Keratinocyte (primary cell): ENCODE results near the gene TMEM163.

Source experiments
- EZH2 ChIP-seq: IDR thresholded peaks from one replicate; pipeline ENCODE4 v1.6.1; 2012; ENCODE audit warnings: inconsistent platforms, mild to moderate bottlenecking, low read length, moderate library complexity
- TF ChIP-seq, protein P1 (sequence below), 3 experiments: IDR thresholded peaks in 1 of 3; conservative IDR thresholded peaks in 1 of 3; optimal IDR thresholded peaks in 1 of 3; 2 replicates in 2 of 3; 3 replicates in 1 of 3; pipeline versions ENCODE3 to v1.5.1; 2011; ENCODE audit warnings: low read length in 3 of 3, mild to moderate bottlenecking in 3 of 3, moderate library complexity in 2 of 3, control low read depth in 1 of 3, inconsistent platforms in 1 of 3; ENCODE audit not compliant: insufficient read depth in 2 of 3; ENCODE audit errors: extremely low read depth in 1 of 3

DNA sequence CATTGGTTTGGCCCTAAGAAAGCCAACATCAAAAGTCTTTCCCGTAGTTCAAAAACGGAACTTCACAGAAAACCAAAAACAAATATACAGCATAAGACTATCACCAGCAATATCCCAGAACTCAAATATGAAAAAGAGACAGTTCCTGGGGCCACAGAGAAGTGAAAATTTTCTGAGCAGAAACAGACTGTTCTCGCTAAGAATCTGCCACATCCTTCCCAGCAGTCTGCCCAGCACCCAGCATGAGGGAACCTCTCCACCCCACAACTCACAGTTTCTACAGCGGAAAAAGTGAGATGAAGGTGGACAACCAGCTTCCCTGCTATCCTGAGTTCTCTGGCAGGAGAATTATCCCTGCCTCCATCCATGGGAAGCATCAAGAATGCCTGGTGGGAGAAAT lies 26.7 kb upstream of the TMEM163 start:
- TF ChIP-seq, protein P1, sequence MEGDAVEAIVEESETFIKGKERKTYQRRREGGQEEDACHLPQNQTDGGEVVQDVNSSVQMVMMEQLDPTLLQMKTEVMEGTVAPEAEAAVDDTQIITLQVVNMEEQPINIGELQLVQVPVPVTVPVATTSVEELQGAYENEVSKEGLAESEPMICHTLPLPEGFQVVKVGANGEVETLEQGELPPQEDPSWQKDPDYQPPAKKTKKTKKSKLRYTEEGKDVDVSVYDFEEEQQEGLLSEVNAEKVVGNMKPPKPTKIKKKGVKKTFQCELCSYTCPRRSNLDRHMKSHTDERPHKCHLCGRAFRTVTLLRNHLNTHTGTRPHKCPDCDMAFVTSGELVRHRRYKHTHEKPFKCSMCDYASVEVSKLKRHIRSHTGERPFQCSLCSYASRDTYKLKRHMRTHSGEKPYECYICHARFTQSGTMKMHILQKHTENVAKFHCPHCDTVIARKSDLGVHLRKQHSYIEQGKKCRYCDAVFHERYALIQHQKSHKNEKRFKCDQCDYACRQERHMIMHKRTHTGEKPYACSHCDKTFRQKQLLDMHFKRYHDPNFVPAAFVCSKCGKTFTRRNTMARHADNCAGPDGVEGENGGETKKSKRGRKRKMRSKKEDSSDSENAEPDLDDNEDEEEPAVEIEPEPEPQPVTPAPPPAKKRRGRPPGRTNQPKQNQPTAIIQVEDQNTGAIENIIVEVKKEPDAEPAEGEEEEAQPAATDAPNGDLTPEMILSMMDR (optimal IDR thresholded peaks at IDR 0.05 in 1 of 3, IDR thresholded peaks at IDR 0.05 in 1 of 3, conservative IDR thresholded peaks at IDR 0.05 in 1 of 3; ENCODE audit: extremely low read depth in 1 of 3, insufficient read depth in 2 of 3, low read length in 3 of 3) = no peak
- no peak for TF ChIP-seq EZH2
